Fibroblast of lung (primary cell): ENCODE measurements around the gene HSPA4.

Source experiments
- EZH2 ChIP-seq: IDR thresholded peaks from 2 replicates; pipeline ENCODE4 v1.5.1; 2012; ENCODE audit warnings: low read length, control low read depth, mild to moderate bottlenecking; ENCODE audit errors: missing control alignments
- TF ChIP-seq, protein P1 (sequence below), 2 donors: IDR thresholded peaks in 1 of 2; conservative IDR thresholded peaks in 1 of 2; 1 replicate in 1 of 2; 2 replicates in 1 of 2; pipeline ENCODE4 v1.5.1; 2011 to 2012; ENCODE audit warnings: low read length in 2 of 2, control low read depth in 1 of 2, inconsistent platforms in 1 of 2, low read depth in 1 of 2, mild to moderate bottlenecking in 1 of 2

DNA sequence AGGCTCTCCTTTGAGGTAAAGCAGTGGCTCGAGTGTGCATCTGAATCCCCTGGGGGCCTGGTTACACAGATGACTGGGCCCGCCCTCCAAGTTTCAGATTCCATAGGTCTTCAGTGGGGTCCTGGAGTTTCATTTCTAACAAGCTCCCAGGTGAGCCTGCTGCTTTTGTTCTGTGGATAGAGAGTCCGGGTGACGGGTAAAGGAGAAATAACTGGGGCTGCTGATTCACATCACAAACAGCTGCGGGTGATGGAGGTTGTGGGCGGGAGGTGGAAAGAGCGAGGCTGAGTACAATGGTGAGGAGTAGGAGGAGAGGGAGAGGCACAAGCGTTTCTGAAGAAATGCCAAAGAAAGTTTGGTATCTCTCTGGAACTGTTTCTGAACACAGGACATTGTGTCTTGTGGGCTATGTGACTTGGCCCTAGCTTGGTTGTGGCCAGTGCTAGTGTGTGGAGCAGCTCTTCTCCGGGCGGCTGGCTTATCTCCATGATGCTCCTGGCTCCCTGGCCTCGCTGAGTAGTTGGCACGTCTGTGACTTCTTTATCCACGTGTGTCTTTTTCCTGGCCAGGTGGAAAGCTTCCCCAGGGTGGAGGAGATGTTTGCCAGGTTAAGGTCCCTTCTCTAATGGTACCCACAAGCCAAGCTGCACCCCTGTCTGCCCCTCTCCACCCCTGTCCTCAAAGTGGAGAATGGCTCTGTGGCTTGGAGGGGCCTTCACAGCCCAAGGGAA lies 61.7 kb downstream of the HSPA4 start:
- TF ChIP-seq, protein P1, sequence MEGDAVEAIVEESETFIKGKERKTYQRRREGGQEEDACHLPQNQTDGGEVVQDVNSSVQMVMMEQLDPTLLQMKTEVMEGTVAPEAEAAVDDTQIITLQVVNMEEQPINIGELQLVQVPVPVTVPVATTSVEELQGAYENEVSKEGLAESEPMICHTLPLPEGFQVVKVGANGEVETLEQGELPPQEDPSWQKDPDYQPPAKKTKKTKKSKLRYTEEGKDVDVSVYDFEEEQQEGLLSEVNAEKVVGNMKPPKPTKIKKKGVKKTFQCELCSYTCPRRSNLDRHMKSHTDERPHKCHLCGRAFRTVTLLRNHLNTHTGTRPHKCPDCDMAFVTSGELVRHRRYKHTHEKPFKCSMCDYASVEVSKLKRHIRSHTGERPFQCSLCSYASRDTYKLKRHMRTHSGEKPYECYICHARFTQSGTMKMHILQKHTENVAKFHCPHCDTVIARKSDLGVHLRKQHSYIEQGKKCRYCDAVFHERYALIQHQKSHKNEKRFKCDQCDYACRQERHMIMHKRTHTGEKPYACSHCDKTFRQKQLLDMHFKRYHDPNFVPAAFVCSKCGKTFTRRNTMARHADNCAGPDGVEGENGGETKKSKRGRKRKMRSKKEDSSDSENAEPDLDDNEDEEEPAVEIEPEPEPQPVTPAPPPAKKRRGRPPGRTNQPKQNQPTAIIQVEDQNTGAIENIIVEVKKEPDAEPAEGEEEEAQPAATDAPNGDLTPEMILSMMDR (conservative IDR thresholded peaks at IDR 0.05 in 1 of 2, IDR thresholded peaks at IDR 0.05 in 1 of 2; ENCODE audit: low read depth in 1 of 2, low read length in 2 of 2) = no peak
- no peak for TF ChIP-seq EZH2
